HepG2 (cell line): ENCODE data around the gene FAM83F. TPM values are rescaled to one million over a fixed set of nuclear protein-coding genes. Genes with fewer than 3 reads are reported as not detected.

Experiments
- BCL3 ChIP-seq: sonication (generic); formaldehyde crosslinking; IDR thresholded peaks from 2 replicates; pipeline ENCODE4 v1.5.1; 2020; ENCODE audit warnings: mild to moderate bottlenecking, missing genetic modification reagents, moderate library complexity
- ERF ChIP-seq: IDR thresholded peaks from 2 replicates; pipeline ENCODE4 v1.6.1; 2018; ENCODE audit warnings: missing biosample characterization, missing genetic modification reagents
- FOXP4 ChIP-seq: sonication (generic); formaldehyde crosslinking; IDR thresholded peaks from 2 replicates; pipeline ENCODE4 v1.4.0; 2020; ENCODE audit warnings: missing genetic modification reagents
- HNF1A ChIP-seq, 2 experiments: sonication (generic) in 1 of 2; formaldehyde crosslinking in 1 of 2; IDR thresholded peaks; 2 replicates each; pipeline versions ENCODE4 v1.4.0 to v1.6.1; 2016 to 2020; ENCODE audit warnings: borderline replicate concordance in 1 of 2, low read depth in 1 of 2, mild to moderate bottlenecking in 1 of 2, missing genetic modification reagents in 1 of 2
- KAT7 ChIP-seq: IDR thresholded peaks from 2 replicates; pipeline ENCODE4 v1.6.1; 2018; ENCODE audit warnings: borderline replicate concordance, missing compliant biosample characterization
- PAX8 ChIP-seq: sonication (generic); formaldehyde crosslinking; IDR thresholded peaks from 2 replicates; pipeline ENCODE4 v1.8.0; 2022; ENCODE audit warnings: mild to moderate bottlenecking, missing genetic modification reagents, borderline replicate concordance
- ZBED4 ChIP-seq: sonication (generic); formaldehyde crosslinking; IDR thresholded peaks from 2 replicates; pipeline ENCODE4 v1.4.0; 2020; ENCODE audit warnings: missing genetic modification reagents, borderline replicate concordance
- ZBTB3 ChIP-seq: sonication (generic); formaldehyde crosslinking; IDR thresholded peaks from 2 replicates; pipeline ENCODE4 v1.4.0; 2020; ENCODE audit warnings: low read depth, mild to moderate bottlenecking, moderate library complexity, missing genetic modification reagents, borderline replicate concordance
- ZNF18 ChIP-seq: sonication (generic); formaldehyde crosslinking; IDR thresholded peaks from 2 replicates; pipeline ENCODE4 v1.8.0; 2022; ENCODE audit warnings: mild to moderate bottlenecking, missing genetic modification reagents; ENCODE audit not compliant: insufficient replicate concordance
- ZNF263 ChIP-seq: sonication (generic); formaldehyde crosslinking; IDR thresholded peaks from 2 replicates; pipeline ENCODE4 v1.4.0; 2020; ENCODE audit warnings: missing genetic modification reagents
- ZNF431 ChIP-seq: sonication (generic); formaldehyde crosslinking; IDR thresholded peaks from 2 replicates; pipeline ENCODE4 v1.9.0; 2022; ENCODE audit warnings: missing genetic modification reagents, low read depth, mild to moderate bottlenecking, borderline replicate concordance
- ZNF883 ChIP-seq: sonication (generic); formaldehyde crosslinking; IDR thresholded peaks from 2 replicates; pipeline ENCODE4 v1.5.1; 2020; ENCODE audit warnings: mild to moderate bottlenecking, missing genetic modification reagents; ENCODE audit errors: not compliant biosample characterization
- ZZZ3 ChIP-seq: sonication (generic); formaldehyde crosslinking; IDR thresholded peaks from 2 replicates; pipeline ENCODE4 v1.4.0; 2020; ENCODE audit warnings: missing genetic modification reagents, mild to moderate bottlenecking, borderline replicate concordance
- polyA plus RNA-seq, 8 experiments: library from polyadenylated mRNA; depleted of rRNA in 3 of 8; stranded (reverse) in 7 of 8; unstranded in 1 of 8; fragments of >200 nt; fragmentation: Illumina TruSeq in 4 of 8; extraction: Trizol in 4 of 8; gene quantifications; 2 replicates each; pipeline versions ENCODE4 v1.2.1 to v1.2.3, GENCODE V29; 2011 to 2016; ENCODE audit warnings: low read depth in 4 of 8, missing spikeins in 1 of 8, mixed read lengths in 1 of 8; ENCODE audit not compliant: insufficient read depth in 1 of 8
- total RNA-seq, 5 experiments: library from RNA; depleted of rRNA; stranded (reverse); fragments of >200 nt; fragmentation: Illumina TruSeq; extraction: Trizol; gene quantifications; 2 replicates each; pipeline ENCODE4 v1.2.3, GENCODE V29; 2016; ENCODE audit warnings: low read depth in 1 of 5

The FAM83F gene
- total and polyA plus RNA-seq, 2 of the 13 experiments (the other 11 are each of a cell fraction or from before 2014, with no cell fraction given): not detected

GRCh38 chr22:40044102-40044869, 49.5 kb downstream of the FAM83F start (continued):
- TF ChIP-seq PAX8 (CRISPR knock-in tag) (no peak), ZBTB3 (CRISPR knock-in tag) (0 out of 2 replicates have a peak, but pooled peaks have one; percentile 14), BCL3 (CRISPR knock-in tag) (no peak), FOXP4 (no peak; the same call in 1 of the 2 replicates), ZNF431 (CRISPR knock-in tag) (no peak), ZNF18 (peak; percentile 50), ZBED4 (peak; percentile 18; the same call in 1 of the 2 replicates), KAT7 (no peak; the same call in 1 of the 2 replicates), HNF1A (IDR thresholded peaks at IDR 0.05; ENCODE audit: low read depth) (0 out of 2 replicates have a peak, but pooled peaks have one; percentile 29), HNF1A (CRISPR knock-in tag; IDR thresholded peaks at IDR 0.05; ENCODE audit: borderline replicate concordance) (no peak; the same call in 1 of the 2 replicates), ZZZ3 (CRISPR knock-in tag) (no peak; the same call in 1 of the 2 replicates), ERF (CRISPR knock-in tag) (peak; percentile 34; the same call in 1 of the 2 replicates), ZNF263 (CRISPR knock-in tag) (no peak), ZNF883 (CRISPR knock-in tag) (peak; percentile 77)
